ENCODE measurements around the gene NEK6.

Gene NEK6

DNA sequence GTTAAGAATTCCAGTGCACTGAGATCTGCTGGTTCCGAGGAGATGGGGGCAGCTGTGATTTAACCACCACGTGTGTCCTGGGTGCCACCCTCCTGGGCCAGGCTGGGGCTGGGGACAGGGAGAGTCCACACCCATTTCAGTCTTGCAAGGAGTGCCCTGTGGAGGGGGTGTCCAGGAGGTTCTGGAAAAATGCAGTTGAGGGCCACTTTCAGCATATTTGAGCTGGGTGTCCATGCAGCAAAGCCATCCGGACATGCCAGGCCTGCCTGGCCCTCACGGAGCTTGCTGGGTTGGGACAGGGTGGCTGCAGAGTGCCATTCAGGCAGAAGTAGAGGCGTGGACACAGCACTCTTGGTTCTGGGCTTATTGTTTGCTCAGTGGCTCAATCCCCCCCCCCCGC lies 68.1 kb downstream of the NEK6 start:
- no peak for DNase-seq (ENCODE audit: low read depth)
- TF ChIP-seq, protein P1, sequence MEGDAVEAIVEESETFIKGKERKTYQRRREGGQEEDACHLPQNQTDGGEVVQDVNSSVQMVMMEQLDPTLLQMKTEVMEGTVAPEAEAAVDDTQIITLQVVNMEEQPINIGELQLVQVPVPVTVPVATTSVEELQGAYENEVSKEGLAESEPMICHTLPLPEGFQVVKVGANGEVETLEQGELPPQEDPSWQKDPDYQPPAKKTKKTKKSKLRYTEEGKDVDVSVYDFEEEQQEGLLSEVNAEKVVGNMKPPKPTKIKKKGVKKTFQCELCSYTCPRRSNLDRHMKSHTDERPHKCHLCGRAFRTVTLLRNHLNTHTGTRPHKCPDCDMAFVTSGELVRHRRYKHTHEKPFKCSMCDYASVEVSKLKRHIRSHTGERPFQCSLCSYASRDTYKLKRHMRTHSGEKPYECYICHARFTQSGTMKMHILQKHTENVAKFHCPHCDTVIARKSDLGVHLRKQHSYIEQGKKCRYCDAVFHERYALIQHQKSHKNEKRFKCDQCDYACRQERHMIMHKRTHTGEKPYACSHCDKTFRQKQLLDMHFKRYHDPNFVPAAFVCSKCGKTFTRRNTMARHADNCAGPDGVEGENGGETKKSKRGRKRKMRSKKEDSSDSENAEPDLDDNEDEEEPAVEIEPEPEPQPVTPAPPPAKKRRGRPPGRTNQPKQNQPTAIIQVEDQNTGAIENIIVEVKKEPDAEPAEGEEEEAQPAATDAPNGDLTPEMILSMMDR (conservative IDR thresholded peaks at IDR 0.05; ENCODE audit: low read depth, low read length), result no peak

GRCh38 chr9:124326378-124326777 lies 68.6 kb downstream of the NEK6 start:
- H3K4me3 ChIP-seq (ENCODE audit: low read length), result no peak overlapping the region
- TF ChIP-seq, protein P1 (conservative IDR thresholded peaks at IDR 0.05; ENCODE audit: low read depth, low read length), result no peak
- DNase-seq (ENCODE audit: low read depth), result no peak

More for the DNA sequence above, 68.1 kb downstream of the NEK6 start:
- H3K4me3 ChIP-seq (ENCODE audit: low read length), result no peak overlapping the region

DNA sequence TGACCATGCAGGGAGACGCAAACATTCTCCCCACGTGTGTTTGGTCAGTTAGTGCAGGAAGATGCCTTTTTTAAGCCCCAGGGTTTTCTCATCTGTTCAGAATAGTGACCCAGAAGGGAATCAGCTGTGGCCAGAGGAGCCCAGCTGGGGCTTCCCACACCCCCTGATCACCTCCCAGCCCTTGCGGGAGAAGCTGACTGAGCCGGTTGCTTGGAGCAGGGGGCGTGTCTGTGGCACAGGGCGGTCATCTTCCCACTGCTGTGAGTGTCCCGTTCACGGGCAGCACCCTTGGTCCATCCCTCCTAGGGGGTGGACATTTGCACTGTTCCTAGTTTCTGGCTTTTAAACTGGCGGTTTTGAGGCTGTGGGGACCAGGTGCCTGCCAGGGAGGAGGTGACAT lies 69.7 kb downstream of the NEK6 start:
- H3K4me3 ChIP-seq (ENCODE audit: low read length), result no peak overlapping the region
- TF ChIP-seq, protein P1 (conservative IDR thresholded peaks at IDR 0.05; ENCODE audit: low read depth, low read length), result no peak
- no peak for DNase-seq (ENCODE audit: low read depth)

DNA sequence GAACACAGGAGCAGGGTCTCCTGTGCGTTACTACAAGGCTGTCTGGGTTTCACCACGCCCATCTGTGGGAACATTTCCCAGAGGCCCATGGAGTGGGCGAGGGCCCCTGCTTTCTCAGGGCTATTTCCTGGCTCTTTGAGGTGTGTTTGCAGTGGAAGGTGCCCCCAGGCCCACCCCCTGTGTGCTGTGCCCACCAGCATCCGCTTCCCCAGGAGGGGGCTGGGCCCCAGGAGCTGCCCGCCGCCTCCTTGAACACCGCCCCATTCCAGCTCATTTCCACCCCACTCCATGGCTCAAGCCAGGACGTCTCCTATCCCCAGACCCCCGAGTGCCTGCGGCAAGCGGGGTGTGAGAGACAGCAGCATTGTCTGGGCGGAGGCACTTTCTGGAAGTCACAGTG lies 70.5 kb downstream of the NEK6 start:
- no peak for DNase-seq (ENCODE audit: low read depth)
- H3K4me3 ChIP-seq (ENCODE audit: low read length), result no peak overlapping the region
- TF ChIP-seq, protein P1 (conservative IDR thresholded peaks at IDR 0.05; ENCODE audit: low read depth, low read length), result no peak

GRCh38 chr9:124329206-124329792 lies 71.5 kb downstream of the NEK6 start:
- H3K4me3 ChIP-seq (ENCODE audit: low read length), result no peak overlapping the region
- DNase-seq (ENCODE audit: low read depth), result no peak

GRCh38 chr9:124330011-124330697 lies 72.4 kb downstream of the NEK6 start:
- TF ChIP-seq, protein P1 (conservative IDR thresholded peaks at IDR 0.05; ENCODE audit: low read depth, low read length), result no peak
- H3K4me3 ChIP-seq (ENCODE audit: low read length), result no peak overlapping the region
- no peak for DNase-seq (ENCODE audit: low read depth)

More at GRCh38 chr9:124329206-124329792, 71.5 kb downstream of the NEK6 start:
- TF ChIP-seq, protein P1 (conservative IDR thresholded peaks at IDR 0.05; ENCODE audit: low read depth, low read length), result no peak

DNA sequence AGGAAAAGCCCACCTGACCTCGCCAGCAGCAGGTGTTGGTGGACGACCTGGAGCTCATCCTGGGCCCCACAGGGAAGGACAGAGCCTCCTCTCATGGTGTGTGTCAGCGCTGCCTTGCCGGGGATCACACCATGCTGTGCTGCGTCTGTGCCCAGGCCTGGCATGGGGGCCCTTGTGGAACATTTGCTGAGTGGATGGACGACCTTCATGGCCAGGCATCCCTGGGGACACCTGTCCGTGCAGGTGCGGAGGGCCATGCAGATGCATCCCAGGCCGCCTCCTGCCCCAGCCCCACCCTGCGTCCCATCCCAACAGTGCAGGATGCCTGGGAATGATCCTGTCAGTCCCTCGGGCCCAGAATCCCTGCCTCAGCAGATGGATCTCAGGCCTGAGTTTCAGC lies 73.8 kb downstream of the NEK6 start:
- TF ChIP-seq, protein P1 (conservative IDR thresholded peaks at IDR 0.05; ENCODE audit: low read depth, low read length), result no peak
- H3K4me3 ChIP-seq (ENCODE audit: low read length), result no peak overlapping the region
- no peak for DNase-seq (ENCODE audit: low read depth)

Data from retinal pigment epithelial cell (primary cell).